ENCODE results near the gene KEL. TPM values are rescaled to one million over a fixed set of nuclear protein-coding genes. Genes with fewer than 3 reads are reported as not detected.
"Not testable (repeated sequence)": the region's sequence is repeated elsewhere in the genome, so short reads cannot be mapped to it uniquely, and the experiment has no call there.

The KEL gene
- polyA plus RNA-seq, 3 donors from 2014 or later = not detected

DNA sequence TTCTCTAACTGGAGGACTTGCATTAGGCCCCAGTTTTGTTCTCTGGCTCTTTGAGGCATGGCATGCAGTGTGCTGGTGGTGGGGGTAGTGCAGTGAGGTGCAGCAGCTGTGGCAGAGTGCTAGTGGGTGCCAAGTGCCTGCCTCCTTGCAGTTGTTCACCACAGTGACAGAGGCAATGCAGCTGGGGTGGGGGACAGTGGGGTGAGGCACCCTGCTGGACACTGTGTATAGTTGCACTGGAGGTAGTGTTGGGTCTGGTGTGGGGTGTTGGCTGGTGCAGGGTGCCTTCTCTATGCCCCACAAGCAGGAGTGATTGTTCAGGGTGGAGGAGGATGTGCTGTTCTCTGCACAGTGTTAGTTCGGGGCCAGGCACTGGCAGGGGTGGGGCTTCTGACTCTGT, 21.7 kb upstream of the KEL start:
- Mint-ChIP-seq H3K4me1 (no peaks in the 10 kb centered on the region), H3K27ac (no peak overlapping the region), H3K4me3 (no peak overlapping the region), H3K27me3 (ENCODE audit: low read depth in 3 of 3) (peaks cover 0 to 13% (median 7%) of the 10 kb centered on the region in 3 donors), H3K36me3 (no peaks in the 10 kb centered on the region), H3K9me3 (peaks cover 0 to 3% (median 0%) of the 10 kb centered on the region in 6 donors)
- DNase-seq = no peak

DNA sequence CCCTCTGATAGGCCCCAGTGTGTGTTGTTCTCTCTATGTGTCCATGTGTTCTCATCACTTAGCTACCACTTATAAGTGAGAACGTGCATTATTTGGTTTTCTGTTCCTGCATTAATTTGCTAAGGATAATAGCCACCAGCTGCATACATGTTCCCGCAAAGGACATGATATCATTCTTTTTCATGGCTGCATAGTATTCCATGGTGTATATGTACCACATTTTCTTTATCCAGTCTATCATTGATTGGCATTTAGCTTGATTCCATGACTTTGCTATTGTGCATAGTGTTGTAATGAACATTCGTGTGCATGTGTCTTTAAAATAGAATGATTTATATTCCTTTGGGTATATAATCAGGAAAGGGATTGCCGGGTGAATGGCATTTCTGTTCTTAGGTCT, 16.2 kb upstream of the KEL start:
- H3K4me1 Mint-ChIP-seq, H3K36me3 Mint-ChIP-seq, H3K27ac Mint-ChIP-seq, H3K4me3 Mint-ChIP-seq, DNase-seq, H3K9me3 Mint-ChIP-seq: not testable (repeated sequence)
- peaks cover 1 to 11% (median 4%) of the 10 kb centered on the region in 3 donors for H3K27me3 Mint-ChIP-seq (ENCODE audit: low read depth in 3 of 3)

DNA sequence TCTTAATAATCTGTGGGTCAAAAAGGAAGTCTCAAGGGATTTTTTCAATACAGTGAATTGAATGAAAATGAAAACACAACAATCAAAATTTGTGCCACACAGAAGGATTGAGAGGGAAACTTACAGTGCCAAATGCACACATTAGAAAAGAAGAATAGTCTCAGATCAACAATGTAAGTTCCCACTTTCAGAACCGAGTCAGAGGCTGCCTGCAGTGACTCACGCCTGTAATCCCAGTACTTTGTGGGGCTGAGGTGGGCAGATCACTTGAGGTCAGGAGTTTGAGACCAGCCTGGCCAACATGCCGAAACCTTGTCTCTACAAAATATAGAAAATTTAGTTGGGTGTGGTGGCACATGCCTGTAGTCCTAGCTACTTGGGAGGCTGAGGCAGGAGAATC, 12.5 kb upstream of the KEL start:
- H3K36me3 Mint-ChIP-seq = no peaks in the 10 kb centered on the region
- no peak overlapping the region for H3K4me3 Mint-ChIP-seq
- H3K9me3 Mint-ChIP-seq = peaks cover 0 to 5% (median under 1%) of the 10 kb centered on the region in 6 donors
- H3K4me1 Mint-ChIP-seq = no peaks in the 10 kb centered on the region
- no peak for DNase-seq
- no peak overlapping the region for H3K27ac Mint-ChIP-seq
- H3K27me3 Mint-ChIP-seq (ENCODE audit: low read depth in 3 of 3) = peaks cover 4 to 17% (median 8%) of the 10 kb centered on the region in 3 donors

DNA sequence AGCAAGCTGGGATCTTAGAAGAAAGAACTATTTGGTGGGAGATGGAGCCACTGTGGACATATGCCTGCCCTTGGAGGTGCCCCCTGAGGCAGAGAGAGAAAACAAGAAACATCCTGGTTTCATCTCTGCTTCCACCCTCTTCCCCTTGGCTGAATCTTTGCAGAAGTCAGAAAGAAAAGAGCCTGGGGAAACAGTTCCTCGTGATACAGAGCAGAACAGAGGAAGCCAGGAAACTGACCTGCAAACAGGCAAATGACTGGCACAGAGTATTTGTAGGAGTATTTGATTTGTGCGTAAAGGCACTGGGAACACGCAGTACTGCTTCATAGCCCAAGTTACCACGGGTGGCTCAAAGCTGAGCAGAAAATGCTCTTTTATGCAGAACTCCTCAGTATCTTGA, 7.0 kb upstream of the KEL start:
- H3K27me3 Mint-ChIP-seq (ENCODE audit: low read depth in 3 of 3) = peaks cover 0 to 24% (median 8%) of the 10 kb centered on the region in 3 donors

DNA sequence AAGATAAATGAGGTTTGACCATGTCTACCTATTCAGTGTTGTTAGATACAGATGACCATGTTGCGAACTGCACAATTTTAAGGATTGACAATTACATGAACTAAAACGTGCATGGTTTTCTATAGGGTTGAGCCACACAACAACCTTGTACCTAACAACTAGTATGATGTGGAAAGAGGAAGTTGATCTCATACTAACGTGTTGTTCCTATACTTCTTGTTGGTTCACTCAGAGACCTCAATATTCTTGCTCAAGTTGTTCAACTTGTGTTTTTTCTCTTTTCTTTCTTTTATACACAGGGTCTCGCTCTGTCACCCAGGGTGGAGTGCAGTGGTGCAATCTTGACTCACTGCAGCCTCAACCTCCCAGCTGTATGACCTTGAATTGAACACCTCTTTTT, 6.1 kb upstream of the KEL start:
- DNase-seq = no peak
- Mint-ChIP-seq H3K27ac (no peak overlapping the region), H3K4me3 (no peak overlapping the region), H3K27me3 (ENCODE audit: low read depth in 3 of 3) (peaks cover 2 to 30% (median 8%) of the 10 kb centered on the region in 3 donors), H3K4me1 (no peaks in the 10 kb centered on the region), H3K36me3 (no peaks in the 10 kb centered on the region), H3K9me3 (no peaks in the 10 kb centered on the region)

More for the DNA sequence above, 7.0 kb upstream of the KEL start:
- no peak for DNase-seq
- H3K27ac Mint-ChIP-seq = no peak overlapping the region
- no peaks in the 10 kb centered on the region for H3K9me3 Mint-ChIP-seq
- no peaks in the 10 kb centered on the region for H3K36me3 Mint-ChIP-seq
- no peak overlapping the region for H3K4me3 Mint-ChIP-seq
- no peaks in the 10 kb centered on the region for H3K4me1 Mint-ChIP-seq

DNA sequence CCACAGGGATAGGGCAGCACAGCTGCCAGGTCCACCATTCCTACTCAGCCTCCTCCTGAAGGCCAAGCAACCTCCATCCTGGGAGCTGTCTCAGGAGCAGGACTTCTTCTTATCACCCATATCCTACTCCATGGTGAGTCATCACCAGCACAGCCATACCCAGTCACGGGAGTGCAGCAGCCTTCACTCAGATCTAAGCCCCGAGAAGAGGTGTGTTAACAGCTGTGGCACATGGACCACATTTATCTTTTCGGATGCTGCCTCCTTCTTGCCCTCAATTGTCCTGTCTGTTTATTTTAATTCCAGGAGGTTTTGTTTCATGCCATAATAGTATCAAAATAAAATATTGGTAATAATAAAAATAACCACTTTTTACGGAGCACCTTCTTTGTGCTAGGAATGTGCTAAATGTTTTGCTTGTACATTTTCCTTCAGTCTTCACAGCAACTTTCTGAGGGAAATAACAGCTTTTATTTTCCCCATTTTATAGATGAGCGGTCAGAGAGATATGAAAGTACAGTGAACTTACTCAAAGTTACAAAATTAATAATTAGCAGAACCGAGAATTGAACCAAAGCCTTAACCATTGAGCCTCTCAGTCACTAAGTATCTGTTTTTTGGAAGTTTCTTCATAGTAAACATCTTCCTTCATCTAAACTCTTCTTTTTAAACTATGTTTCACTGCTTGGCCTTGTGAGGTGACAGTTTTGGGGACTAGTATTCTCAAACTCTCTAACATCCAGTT, 2.5 kb upstream of the KEL start:
- Mint-ChIP-seq H3K4me1 (no peaks in the 10 kb centered on the region), H3K27ac (no peak overlapping the region), H3K4me3 (no peak overlapping the region), H3K27me3 (ENCODE audit: low read depth in 3 of 3) (peaks cover 4 to 25% (median 10%) of the 10 kb centered on the region in 3 donors), H3K36me3 (no peaks in the 10 kb centered on the region), H3K9me3 (no peaks in the 10 kb centered on the region)
- no peak for DNase-seq

DNA sequence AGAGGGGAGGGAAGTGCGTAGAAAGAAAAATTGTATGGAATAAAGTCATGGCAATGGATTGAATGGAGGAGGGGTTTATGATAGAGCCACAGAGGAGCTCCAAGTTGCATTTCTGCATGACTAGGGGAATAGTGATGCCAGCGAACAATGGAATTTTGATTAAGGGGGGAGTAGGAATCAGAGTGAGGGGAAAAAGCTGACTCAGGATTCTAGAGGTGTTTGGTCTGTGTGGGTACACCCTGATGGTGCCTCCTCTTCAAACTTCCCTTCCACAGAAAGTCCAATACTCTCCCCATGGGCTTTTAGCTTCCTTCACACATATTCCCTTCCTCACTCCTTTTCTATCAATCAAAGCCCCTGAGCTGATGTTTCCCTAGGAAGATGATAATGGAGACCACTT, 1.8 kb upstream of the KEL start:
- Mint-ChIP-seq H3K4me3 (no peak overlapping the region), H3K27me3 (ENCODE audit: low read depth in 3 of 3) (peaks cover 4 to 28% (median 10%) of the 10 kb centered on the region in 3 donors), H3K36me3 (no peaks in the 10 kb centered on the region), H3K4me1 (no peaks in the 10 kb centered on the region), H3K27ac (no peak overlapping the region), H3K9me3 (no peaks in the 10 kb centered on the region)
- DNase-seq = no peak

DNA sequence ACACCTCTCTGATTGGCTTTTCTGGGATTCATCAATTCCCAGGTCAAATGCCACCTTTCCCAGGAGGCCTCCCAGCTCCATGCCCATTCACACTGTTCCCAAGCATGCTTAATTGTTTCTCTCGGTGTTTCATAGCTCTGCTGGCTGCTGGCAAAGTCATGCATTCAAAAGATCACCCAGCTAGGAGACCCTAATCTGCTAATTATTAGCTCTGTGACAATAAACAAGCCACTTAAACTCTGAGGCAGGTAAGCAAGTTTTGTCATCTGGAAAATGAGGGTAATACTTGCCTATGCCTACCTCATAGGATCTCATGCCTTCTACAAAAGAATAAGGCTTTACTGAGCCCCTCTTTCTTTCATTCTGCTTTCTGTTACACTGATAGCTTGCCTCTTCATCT, 828 bp upstream of the KEL start:
- DNase-seq = no peak
- H3K36me3 Mint-ChIP-seq = no peaks in the 10 kb centered on the region
- no peak overlapping the region for H3K27ac Mint-ChIP-seq
- no peak overlapping the region for H3K4me3 Mint-ChIP-seq
- H3K4me1 Mint-ChIP-seq = no peaks in the 10 kb centered on the region
- no peaks in the 10 kb centered on the region for H3K9me3 Mint-ChIP-seq
- H3K27me3 Mint-ChIP-seq (ENCODE audit: low read depth in 3 of 3) = peaks cover 7 to 23% (median 10%) of the 10 kb centered on the region in 3 donors

DNA sequence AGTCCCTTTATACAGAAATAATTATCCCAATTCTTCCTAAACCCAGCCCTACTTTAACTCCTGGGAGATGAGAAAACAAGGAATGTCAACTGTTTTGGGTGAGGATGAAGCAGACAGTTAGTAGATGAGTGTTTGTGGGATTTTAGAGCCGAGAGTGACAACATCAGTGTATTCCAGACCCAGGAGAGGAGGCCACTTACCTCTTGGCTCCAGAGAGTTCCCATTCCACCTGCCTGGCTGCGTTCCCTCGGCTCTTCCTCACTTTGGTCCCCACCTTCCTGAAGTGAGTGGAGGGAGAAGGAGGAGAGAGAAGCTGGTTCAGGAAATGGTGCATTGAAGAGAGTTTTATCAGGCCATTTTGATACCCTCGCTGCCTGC, 579 bp downstream of the KEL start:
- Mint-ChIP-seq H3K4me1 (no peaks in the 10 kb centered on the region), H3K9me3 (peaks cover 0 to 5% (median under 1%) of the 10 kb centered on the region in 6 donors), H3K27me3 (ENCODE audit: low read depth in 3 of 3) (peaks cover 7 to 23% (median 11%) of the 10 kb centered on the region in 3 donors), H3K36me3 (peaks cover 0 to 2% (median under 1%) of the 10 kb centered on the region in 3 donors), H3K27ac (no peak overlapping the region), H3K4me3 (no peak overlapping the region)
- no peak for DNase-seq

DNA sequence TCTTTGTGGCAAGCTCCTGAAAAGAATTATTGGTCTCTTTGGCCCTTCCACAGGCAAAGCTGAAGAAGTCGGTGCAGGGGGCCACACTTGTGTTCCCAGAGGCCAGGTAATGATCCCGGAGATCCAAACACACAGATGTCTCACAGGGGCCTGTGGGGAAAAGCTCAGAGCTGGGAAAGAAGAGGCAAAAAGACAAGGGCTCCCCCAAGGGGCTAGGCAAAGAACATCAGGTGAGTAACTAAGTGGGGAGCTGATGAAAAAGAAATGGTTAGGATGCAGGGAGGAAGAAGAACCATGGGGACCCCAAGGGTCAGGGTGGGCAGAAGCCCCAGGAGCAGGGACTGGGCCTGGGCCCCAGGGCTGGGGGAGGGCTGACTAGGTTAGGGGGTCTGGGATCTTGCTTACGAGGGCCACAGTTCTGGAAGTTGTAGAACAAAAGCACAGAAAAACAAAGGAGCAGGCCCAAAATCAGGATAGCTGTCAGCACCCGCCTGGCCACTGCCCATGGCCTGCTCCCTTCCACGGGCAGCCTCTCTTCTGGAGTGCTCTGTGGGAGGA, 1.1 kb downstream of the KEL start:
- peaks cover 3 to 10% (median 6%) of the 10 kb centered on the region in 6 donors for H3K9me3 Mint-ChIP-seq
- no peak overlapping the region for H3K4me3 Mint-ChIP-seq
- H3K27ac Mint-ChIP-seq = no peak overlapping the region
- H3K36me3 Mint-ChIP-seq = peaks cover under 1 to 6% (median 5%) of the 10 kb centered on the region in 3 donors
- no peak for DNase-seq
- no peaks in the 10 kb centered on the region for H3K4me1 Mint-ChIP-seq
- H3K27me3 Mint-ChIP-seq (ENCODE audit: low read depth in 3 of 3) = peaks cover 7 to 24% (median 13%) of the 10 kb centered on the region in 3 donors

DNA sequence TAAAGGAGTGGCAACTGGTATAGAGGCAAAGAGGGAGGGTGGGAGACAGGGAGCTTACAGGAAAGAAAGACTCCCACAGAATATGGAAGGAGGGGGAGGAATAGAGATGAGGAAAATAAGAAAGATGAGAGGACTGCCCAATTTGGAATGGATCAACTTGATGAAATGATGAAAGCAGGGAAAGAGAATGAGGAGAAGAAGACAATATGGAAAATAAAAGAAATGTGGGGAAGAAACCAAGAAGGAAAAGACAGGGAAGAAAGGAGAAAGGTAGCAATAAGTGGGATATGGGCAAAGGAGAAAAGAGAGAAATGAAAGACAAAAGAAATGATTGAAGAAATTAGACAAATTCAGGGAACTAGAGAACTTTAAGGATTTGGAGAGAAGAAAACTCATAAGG, 3.0 kb downstream of the KEL start:
- Mint-ChIP-seq H3K27ac (no peak overlapping the region), H3K9me3 (peaks cover 7 to 18% (median 13%) of the 10 kb centered on the region in 6 donors), H3K27me3 (ENCODE audit: low read depth in 3 of 3) (peaks cover 8 to 22% (median 15%) of the 10 kb centered on the region in 3 donors), H3K4me3 (no peak overlapping the region), H3K36me3 (peaks cover 7 to 11% (median 7%) of the 10 kb centered on the region in 3 donors), H3K4me1 (no peaks in the 10 kb centered on the region)
- DNase-seq = no peak

DNA sequence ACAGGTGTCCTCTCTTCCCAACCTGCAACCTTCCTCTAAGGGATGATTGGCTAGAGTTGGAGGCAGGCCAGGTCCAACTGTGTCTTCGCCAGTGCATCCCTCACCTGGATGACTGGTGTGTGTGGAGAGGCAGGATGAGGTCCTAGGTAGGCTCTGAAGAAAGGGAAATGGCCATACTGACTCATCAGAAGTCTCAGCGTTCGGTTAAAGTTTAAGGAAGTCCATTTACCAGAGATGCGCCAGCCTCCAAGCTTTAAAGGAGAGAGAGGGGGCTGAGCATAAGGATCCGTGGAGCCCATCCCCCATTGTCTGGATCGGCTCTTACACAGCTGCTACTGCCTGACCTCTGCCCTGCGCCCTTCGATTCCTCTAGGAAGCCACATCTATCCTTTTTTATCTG, 4.4 kb downstream of the KEL start:
- H3K27ac Mint-ChIP-seq = no peak overlapping the region

DNA sequence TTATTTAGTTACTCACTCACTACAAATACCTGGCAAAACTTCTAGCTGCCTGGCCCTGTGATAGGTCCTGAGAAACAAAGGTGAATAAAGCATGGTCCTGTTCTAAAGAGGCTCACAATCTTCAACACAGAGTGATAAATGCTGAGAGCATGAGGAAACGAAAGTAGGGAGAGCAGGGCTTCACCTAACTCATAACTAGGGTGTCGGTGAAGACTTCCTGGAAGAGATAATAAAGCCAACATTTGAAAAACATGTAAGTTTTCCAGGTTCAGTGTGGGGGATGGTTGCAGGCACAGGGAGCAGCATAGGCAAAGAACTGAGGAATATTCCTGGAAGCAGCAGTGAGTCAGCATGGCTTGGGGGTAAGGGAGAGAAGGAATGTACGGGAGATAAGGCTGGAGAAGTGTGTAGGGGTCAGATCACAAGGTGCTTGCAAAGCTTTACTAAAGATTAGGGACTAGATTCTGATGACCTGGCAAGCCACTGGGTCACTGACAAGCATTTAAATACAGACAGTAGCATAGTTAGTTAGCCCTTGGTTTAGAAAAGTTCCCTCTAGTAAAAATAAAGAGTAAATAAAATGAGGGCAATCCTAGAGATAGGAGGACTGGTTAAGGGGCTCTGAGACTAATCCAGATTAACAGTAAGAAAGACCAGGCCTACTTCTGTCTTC, 5.1 kb downstream of the KEL start:
- Mint-ChIP-seq H3K36me3 (peaks cover 7 to 11% (median 7%) of the 10 kb centered on the region in 3 donors), H3K4me1 (no peaks in the 10 kb centered on the region), H3K27ac (no peak overlapping the region), H3K27me3 (ENCODE audit: low read depth in 3 of 3) (peaks cover 6 to 18% (median 13%) of the 10 kb centered on the region in 3 donors), H3K9me3 (peaks cover 8 to 20% (median 13%) of the 10 kb centered on the region in 6 donors), H3K4me3 (no peak overlapping the region)
- no peak for DNase-seq

More for the DNA sequence above, 4.4 kb downstream of the KEL start:
- no peaks in the 10 kb centered on the region for H3K4me1 Mint-ChIP-seq
- peaks cover 7 to 11% (median 7%) of the 10 kb centered on the region in 3 donors for H3K36me3 Mint-ChIP-seq
- H3K27me3 Mint-ChIP-seq (ENCODE audit: low read depth in 3 of 3) = peaks cover 6 to 18% (median 13%) of the 10 kb centered on the region in 3 donors
- no peak for DNase-seq
- peaks cover 8 to 20% (median 13%) of the 10 kb centered on the region in 6 donors for H3K9me3 Mint-ChIP-seq
- no peak overlapping the region for H3K4me3 Mint-ChIP-seq

DNA sequence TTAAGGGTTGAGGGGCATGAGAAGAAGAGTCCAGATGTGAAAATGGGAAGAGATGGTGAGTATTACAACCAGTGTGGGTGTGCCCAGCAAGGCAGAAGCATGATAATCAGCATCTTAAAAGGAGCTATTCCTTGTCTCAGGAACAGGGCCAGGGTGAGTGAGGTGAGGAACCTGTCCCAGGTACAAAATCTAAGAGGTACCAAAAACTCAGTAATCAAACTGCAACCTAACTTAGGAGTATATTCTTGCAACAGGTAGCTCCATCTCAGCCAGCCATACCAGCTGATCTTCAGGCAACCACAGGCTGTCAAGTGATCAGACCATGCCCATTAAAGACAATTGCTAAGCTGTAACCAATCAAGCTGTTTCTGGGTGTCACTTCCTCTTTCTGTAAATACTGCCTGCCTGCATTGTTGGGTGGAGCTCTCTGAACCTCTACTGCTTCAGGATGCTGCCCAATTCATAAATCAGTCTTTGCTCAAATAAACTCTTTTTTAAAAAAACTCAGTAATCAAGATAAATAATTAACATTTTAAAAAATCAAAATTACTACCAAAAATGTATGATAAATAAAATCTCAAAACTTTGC, 7.4 kb downstream of the KEL start:
- no peak overlapping the region for H3K4me3 Mint-ChIP-seq
- H3K36me3 Mint-ChIP-seq = peaks cover 7 to 11% (median 7%) of the 10 kb centered on the region in 3 donors
- no peak overlapping the region for H3K27ac Mint-ChIP-seq
- no peaks in the 10 kb centered on the region for H3K4me1 Mint-ChIP-seq
- peaks cover 6 to 8% (median 6%) of the 10 kb centered on the region in 3 donors for H3K27me3 Mint-ChIP-seq (ENCODE audit: low read depth in 3 of 3)
- DNase-seq = no peak
- peaks cover 8 to 20% (median 13%) of the 10 kb centered on the region in 6 donors for H3K9me3 Mint-ChIP-seq

Measured in immature natural killer cell (primary cell).